Smooth muscle cell (in vitro differentiated cells): ENCODE data around the gene SLC25A25. TPM values are rescaled to one million over a fixed set of nuclear protein-coding genes. Genes with fewer than 3 reads are reported as not detected.
A peak's percentile ranks its signal among the peaks of the same experiment; 100 is the strongest.

Experiments used
- DNase-seq: peaks from one replicate; lab custom pipeline; 2025; ENCODE audit not compliant: unreplicated experiment; lab: John Stamatoyannopoulos, UW
- H2AFZ ChIP-seq: fragments of 200-600 bp; sonication (generic); 2 replicates; pipeline ENCODE4 v1.6.0; 2016; ENCODE audit warnings: antibody characterized with exemption, low read depth, mild to moderate bottlenecking
- H3F3A ChIP-seq: fragments of 200-600 bp; sonication (generic); 2 replicates; pipeline ENCODE4 v1.6.0; 2017; ENCODE audit warnings: antibody characterized with exemption, low read depth
- H3K27ac ChIP-seq: fragments of 200-600 bp; sonication (generic); 2 replicates; pipeline ENCODE4 v1.5.1; 2016; ENCODE audit warnings: low read depth, mild to moderate bottlenecking
- H3K27me3 ChIP-seq: fragments of 200-600 bp; sonication (generic); 2 replicates; pipeline ENCODE4 v1.6.1; 2016; ENCODE audit warnings: low read depth, mild to moderate bottlenecking
- H3K36me3 ChIP-seq: fragments of 200-600 bp; sonication (generic); 2 replicates; pipeline ENCODE4 v1.5.1; 2016; ENCODE audit warnings: low read depth
- H3K4me1 ChIP-seq: fragments of 200-600 bp; sonication (generic); 2 replicates; pipeline ENCODE4 v1.5.1; 2016; ENCODE audit warnings: low read depth
- H3K4me2 ChIP-seq: fragments of 200-600 bp; sonication (generic); 2 replicates; pipeline ENCODE4 v1.6.0; 2016; ENCODE audit warnings: mild to moderate bottlenecking
- H3K4me3 ChIP-seq: fragments of 200-600 bp; sonication (generic); 2 replicates; pipeline ENCODE4 v1.5.1; 2016; ENCODE audit warnings: mild to moderate bottlenecking
- H3K79me2 ChIP-seq: fragments of 200-600 bp; sonication (generic); 2 replicates; pipeline ENCODE4 v1.6.0; 2016; ENCODE audit warnings: low read depth, mild to moderate bottlenecking
- H3K9ac ChIP-seq: fragments of 200-600 bp; sonication (generic); 2 replicates; pipeline ENCODE4 v1.6.0; 2016; ENCODE audit warnings: low read depth
- H3K9me3 ChIP-seq: fragments of 200-600 bp; sonication (generic); replicated peaks from 2 replicates; pipeline ENCODE4 v1.5.1; 2016; ENCODE audit warnings: low read depth
- H4K20me1 ChIP-seq: fragments of 200-600 bp; sonication (generic); 2 replicates; pipeline ENCODE4 v1.6.0; 2016; ENCODE audit warnings: low read depth
- WGBS: methylation state at CpG from one replicate; pipeline ENCODE4 v1.1.7; 2016; ENCODE audit warnings: low lambda C conversion rate; 5-methylcytosine and 5-hydroxymethylcytosine counted together
- polyA plus RNA-seq: library from polyadenylated mRNA; unstranded; fragments of >200 nt; fragmentation: Nextera tagmentation; extraction: Ambion mirVana; gene quantifications from 2 replicates; pipeline ENCODE4 v1.2.1, GENCODE V29; 2016
- total RNA-seq: library from RNA; depleted of rRNA; stranded (reverse); fragments of >200 nt; gene quantifications from 2 replicates; pipeline ENCODE4 v1.2.3, GENCODE V29; 2014
- TF ChIP-seq, protein P1 (sequence below): fragments of 200-600 bp; sonication (generic); IDR thresholded peaks from 2 replicates; pipeline ENCODE4 v1.5.1; 2017; ENCODE audit warnings: borderline replicate concordance, mild to moderate bottlenecking, antibody characterized with exemption; ENCODE audit not compliant: insufficient read depth, poor library complexity, severe bottlenecking

The SLC25A25 gene
- total and polyA plus RNA-seq, 2 experiments from 2014 or later: 15.7 to 20.5 TPM

DNA sequence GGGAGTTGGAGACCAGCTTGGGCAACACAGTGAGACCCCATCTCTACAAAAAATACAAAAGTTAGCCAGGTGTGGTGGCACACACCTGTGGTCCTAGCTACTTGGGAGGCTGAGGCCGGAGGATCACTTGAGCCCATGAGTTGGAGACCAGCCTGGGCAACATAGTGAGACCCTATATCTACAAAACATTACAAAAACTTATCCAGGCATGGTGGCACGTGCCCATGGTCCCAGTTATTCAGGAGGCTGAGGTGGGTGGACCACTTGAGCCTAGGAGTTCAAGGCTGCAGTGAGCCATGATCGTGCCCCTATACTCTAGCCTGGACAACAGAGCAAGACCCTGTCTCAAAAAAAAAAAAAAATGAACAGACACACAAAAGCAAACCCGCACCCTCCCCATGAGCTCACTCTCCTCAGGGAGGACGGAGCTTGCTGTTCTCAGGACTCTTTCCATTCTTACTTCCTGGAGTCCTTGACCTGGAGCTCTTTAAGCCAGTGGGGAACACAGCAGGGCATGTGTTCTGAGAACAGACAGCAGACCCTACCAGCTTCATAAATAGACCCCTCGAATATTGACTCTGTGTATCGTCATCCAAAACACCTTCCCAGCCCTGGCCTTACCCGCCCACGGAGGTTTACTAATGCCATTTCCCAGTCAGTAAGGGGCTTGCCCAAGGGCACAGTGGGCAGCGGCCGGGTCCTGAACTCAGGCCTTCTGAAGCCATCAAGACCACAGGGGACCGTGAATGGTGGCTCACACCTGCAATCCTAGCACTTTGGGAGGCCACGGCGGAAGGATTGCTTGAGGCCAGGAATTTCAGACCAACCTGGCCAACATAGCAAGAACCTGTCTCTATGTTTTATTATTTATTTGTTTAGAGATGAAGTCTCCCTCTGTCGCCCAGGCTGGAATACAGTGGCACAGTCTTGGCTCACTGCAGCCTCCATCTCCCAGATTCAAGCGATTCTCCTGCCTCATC is 48.4 kb downstream of the SLC25A25 start:
- Histone ChIP-seq H3K9ac (no peak overlapping the region), H3F3A (no peaks in the 10 kb centered on the region), H3K4me3 (no peak overlapping the region), H3K4me1 (no peaks in the 10 kb centered on the region), H3K9me3 (no peaks in the 10 kb centered on the region), H3K27ac (no peak overlapping the region), H3K27me3 (no peaks in the 10 kb centered on the region), H3K79me2 (no peaks in the 10 kb centered on the region), H3K36me3 (no peaks in the 10 kb centered on the region), H4K20me1 (no peaks in the 10 kb centered on the region), H2AFZ (no peak overlapping the region), H3K4me2 (no peak overlapping the region)
- WGBS: 90% methylated on average over 16 of the region's 16 CpGs
- TF ChIP-seq, protein P1, sequence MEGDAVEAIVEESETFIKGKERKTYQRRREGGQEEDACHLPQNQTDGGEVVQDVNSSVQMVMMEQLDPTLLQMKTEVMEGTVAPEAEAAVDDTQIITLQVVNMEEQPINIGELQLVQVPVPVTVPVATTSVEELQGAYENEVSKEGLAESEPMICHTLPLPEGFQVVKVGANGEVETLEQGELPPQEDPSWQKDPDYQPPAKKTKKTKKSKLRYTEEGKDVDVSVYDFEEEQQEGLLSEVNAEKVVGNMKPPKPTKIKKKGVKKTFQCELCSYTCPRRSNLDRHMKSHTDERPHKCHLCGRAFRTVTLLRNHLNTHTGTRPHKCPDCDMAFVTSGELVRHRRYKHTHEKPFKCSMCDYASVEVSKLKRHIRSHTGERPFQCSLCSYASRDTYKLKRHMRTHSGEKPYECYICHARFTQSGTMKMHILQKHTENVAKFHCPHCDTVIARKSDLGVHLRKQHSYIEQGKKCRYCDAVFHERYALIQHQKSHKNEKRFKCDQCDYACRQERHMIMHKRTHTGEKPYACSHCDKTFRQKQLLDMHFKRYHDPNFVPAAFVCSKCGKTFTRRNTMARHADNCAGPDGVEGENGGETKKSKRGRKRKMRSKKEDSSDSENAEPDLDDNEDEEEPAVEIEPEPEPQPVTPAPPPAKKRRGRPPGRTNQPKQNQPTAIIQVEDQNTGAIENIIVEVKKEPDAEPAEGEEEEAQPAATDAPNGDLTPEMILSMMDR: no peak
- no peak for DNase-seq

DNA sequence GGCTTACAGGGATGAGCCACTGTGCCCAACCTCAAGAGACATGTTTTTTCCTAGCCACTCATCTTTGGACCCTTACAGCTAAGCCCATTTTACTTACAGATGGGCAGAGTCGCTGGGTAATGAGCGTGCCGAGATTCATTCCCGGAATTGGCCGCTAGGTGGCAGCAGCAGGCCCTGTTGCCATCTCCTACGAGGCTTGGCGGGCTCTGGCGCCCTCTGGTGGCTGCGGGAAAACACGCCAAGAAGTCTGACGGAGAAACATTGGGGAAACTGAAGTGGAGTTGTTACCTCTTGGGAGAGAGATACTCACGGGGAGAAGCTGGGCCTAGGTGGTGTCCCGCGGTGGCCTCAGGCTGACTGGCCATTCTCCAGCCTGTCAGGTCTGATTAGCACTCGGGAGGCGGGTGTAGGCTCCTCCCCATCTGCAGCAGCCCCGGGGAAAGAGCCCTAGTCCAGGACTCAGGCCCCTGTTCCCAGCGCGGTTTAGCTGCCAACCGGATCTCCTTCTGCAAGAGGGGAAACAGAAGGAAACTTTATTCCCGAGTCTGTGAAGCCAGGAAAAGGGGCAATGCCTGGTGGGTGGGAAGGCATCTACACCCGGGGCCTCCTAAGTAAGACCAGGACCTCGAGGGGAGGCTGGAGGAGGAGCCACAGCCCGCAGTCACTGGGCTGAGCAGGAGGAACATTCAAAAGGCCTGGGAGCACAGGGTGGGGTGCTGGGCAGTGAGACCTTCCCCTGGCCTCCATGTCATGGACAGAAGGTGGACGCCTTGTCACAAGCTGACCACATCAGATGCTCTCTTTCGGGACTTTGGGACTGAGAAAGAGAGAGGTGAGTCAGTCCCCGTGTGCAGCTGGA is 49.8 kb downstream of the SLC25A25 start:
- no peak overlapping the region for H3K9ac ChIP-seq
- DNase-seq: peak; percentile 91
- H3F3A ChIP-seq: no peaks in the 10 kb centered on the region

DNA sequence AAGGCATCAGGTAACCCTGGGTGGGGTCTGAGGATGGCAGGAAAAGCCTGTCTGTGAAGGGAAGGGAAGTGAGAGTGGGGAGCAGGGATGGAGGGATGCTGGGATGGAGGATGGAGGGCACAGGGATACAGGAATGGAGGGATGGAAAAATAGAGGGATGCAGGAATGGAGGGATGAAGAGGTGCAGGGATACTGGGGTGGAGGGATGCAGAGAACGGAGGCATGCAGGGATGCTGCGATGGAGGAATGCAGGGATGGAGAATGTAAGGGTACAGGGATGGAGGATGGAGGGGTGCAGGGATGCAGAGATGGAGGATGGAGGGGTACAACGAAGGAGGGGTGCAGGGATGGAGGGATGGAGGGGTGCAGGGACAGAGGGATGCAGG is 50.4 kb downstream of the SLC25A25 start:
- Histone ChIP-seq H3K27me3 (no peaks in the 10 kb centered on the region), H3K4me3 (no peak overlapping the region), H4K20me1 (no peaks in the 10 kb centered on the region), H3K9ac (no peak overlapping the region), H2AFZ (no peak overlapping the region), H3K36me3 (no peaks in the 10 kb centered on the region), H3K4me1 (no peaks in the 10 kb centered on the region), H3K4me2 (no peak overlapping the region), H3K9me3 (no peaks in the 10 kb centered on the region), H3F3A (no peaks in the 10 kb centered on the region), H3K79me2 (no peaks in the 10 kb centered on the region), H3K27ac (no peak overlapping the region)
- TF ChIP-seq, protein P1: no peak
- 68% methylated on average over 2 of the region's 3 CpGs for WGBS
- no peak for DNase-seq

More for the DNA sequence above, 49.8 kb downstream of the SLC25A25 start:
- Histone ChIP-seq H3K4me3 (no peak overlapping the region), H2AFZ (no peak overlapping the region), H3K79me2 (no peaks in the 10 kb centered on the region), H3K4me1 (no peaks in the 10 kb centered on the region), H3K27ac (no peak overlapping the region), H3K4me2 (peak overlapping the region; percentile 66), H4K20me1 (no peaks in the 10 kb centered on the region), H3K9me3 (no peaks in the 10 kb centered on the region), H3K36me3 (no peaks in the 10 kb centered on the region), H3K27me3 (no peaks in the 10 kb centered on the region)
- TF ChIP-seq, protein P1: peak; percentile 100
- 20% methylated on average over 27 of the region's 27 CpGs for WGBS
